Sigmoid colon (tissue), 7 donors: ENCODE data around the gene CPEB3. TPM values are rescaled to one million over a fixed set of nuclear protein-coding genes. Genes with fewer than 3 reads are reported as not detected.
A peak's percentile ranks its signal among the peaks of the same experiment; 100 is the strongest.

Source experiments
- DNase-seq: peaks from one replicate; pipeline ENCODE4 v3.0.0-alpha.2; 2019
- H3K27ac ChIP-seq, 4 donors: fragments of 200-600 bp; sonication (generic); one replicate each; pipeline ENCODE4 v1.5.1; 2016 to 2019; ENCODE audit warnings: mild to moderate bottlenecking in 1 of 4
- H3K27me3 ChIP-seq, 3 donors: fragments of 200-600 bp; sonication (generic); one replicate each; pipeline ENCODE4 v1.5.1; 2019; ENCODE audit warnings: mild to moderate bottlenecking in 1 of 3
- H3K36me3 ChIP-seq, 4 donors: fragments of 200-600 bp; sonication (generic); one replicate each; pipeline ENCODE4 v1.5.1; 2016 to 2019
- H3K4me1 ChIP-seq, 4 donors: fragments of 200-600 bp; sonication (generic); one replicate each; pipeline ENCODE4 v1.5.1; 2017 to 2019
- H3K4me3 ChIP-seq, 4 donors: fragments of 200-600 bp; sonication (generic); one replicate each; pipeline ENCODE4 v1.5.1; 2017 to 2019; ENCODE audit warnings: mild to moderate bottlenecking in 2 of 4, moderate library complexity in 1 of 4
- H3K9me3 ChIP-seq, 4 donors: fragments of 200-600 bp in 3 of 4; sonication (generic) in 3 of 4; one replicate each; pipeline versions ENCODE4 v1.5.1 to v1.6.1; 2013 to 2019
- EP300 ChIP-seq, 4 donors: sonication (generic); formaldehyde crosslinking; IDR thresholded peaks; one replicate each; pipeline ENCODE4 v1.6.1; 2017; ENCODE audit warnings: antibody characterized with exemption in 4 of 4
- POLR2A ChIP-seq, 2 donors: fragments of 450-650 bp; IDR thresholded peaks; one replicate each; pipeline ENCODE4 v1.6.1; 2016; ENCODE audit warnings: antibody characterized with exemption in 2 of 2, mild to moderate bottlenecking in 2 of 2, moderate library complexity in 2 of 2
- POLR2AphosphoS5 ChIP-seq, 4 donors: sonication (generic); formaldehyde crosslinking; IDR thresholded peaks; one replicate each; pipeline ENCODE4 v1.6.1; 2017; ENCODE audit warnings: antibody characterized with exemption in 4 of 4
- WGBS, 2 donors: extraction: QIAGEN DNeasy Blood & Tissue Kit; methylation state at CpG; one replicate each; pipeline ENCODE4 v1.1.7; 2013; 5-methylcytosine and 5-hydroxymethylcytosine counted together
- intact Hi-C: fragments of 100-400 bp; cut with DNase I; formaldehyde crosslinking; loops from one replicate; pipeline ENCODE4 v1.15.1; 2023
- polyA plus RNA-seq, 3 donors: library from polyadenylated mRNA; stranded (reverse); fragments of 200-250 nt; gene quantifications; one replicate each; pipeline ENCODE4 v1.2.3, GENCODE V29; 2013
- total RNA-seq, 4 donors: library from RNA; depleted of rRNA; stranded (reverse); fragments of >200 nt; gene quantifications; one replicate each; pipeline ENCODE4 v1.1.0, GENCODE V29; 2016
- TF ChIP-seq, protein P1 (sequence below), 4 experiments: fragments of 450-650 bp in 3 of 4; fragments of 200-600 bp in 1 of 4; IDR thresholded peaks; one replicate each; pipeline ENCODE4 v1.5.1; 2016 to 2019; ENCODE audit warnings: antibody characterized with exemption in 4 of 4, mild to moderate bottlenecking in 3 of 4, moderate library complexity in 2 of 4
- donor health status: healthy with polysubstance abuse.
- donor health status: Bipolar disorder and iron deficiency.
- donor health status: healthy.

Gene CPEB3
- total and polyA plus RNA-seq, 7 donors: 1.6 to 7.7 (median 6.6) TPM

DNA sequence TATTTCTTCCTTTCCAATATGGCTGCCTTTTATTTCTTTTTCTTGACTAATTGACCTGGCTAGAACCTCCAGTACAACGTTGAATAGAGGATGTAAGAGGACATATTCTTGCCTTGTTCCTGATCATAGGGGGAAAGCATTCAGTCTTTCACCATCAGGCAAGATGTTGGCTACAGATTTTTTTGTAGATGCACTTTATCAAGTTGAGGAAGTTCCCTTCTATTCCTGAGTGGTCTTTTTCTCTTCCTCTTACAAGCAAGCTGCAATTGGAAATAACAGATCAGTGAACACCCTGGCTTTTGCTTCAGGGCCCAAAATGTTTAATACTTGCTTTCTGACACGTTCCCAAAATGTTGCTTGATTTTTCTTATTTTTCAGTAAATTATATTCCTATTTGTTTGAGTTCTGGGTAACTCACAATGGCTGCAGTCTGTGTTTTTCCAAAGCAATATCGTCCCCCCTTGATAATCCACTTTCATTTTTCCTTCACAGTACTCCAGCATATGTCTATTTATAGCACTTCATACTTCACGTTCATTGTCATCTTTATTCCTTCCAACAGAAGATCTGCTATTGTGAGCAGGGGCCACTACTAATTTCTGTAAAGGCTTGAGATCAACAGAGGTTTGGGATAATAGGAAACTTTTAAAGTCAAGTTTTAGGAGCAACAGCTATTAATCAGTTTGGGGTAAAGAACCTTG lies 11.7 kb downstream of the CPEB3 start:
- H3K9me3 ChIP-seq: no peaks in the 10 kb centered on the region
- WGBS, 2 donors: 52 to 78% methylated on average over 4 of the region's 4 CpGs
- intact Hi-C loops: no loop called here
- DNase-seq: no peak
- peak overlapping the region; percentile 63 to 80 (median 76) for H3K27ac ChIP-seq
- H3K4me1 ChIP-seq: peaks cover 0 to 20% (median 16%) of the 10 kb centered on the region in 4 donors
- H3K27me3 ChIP-seq: no peaks in the 10 kb centered on the region
- H3K36me3 ChIP-seq: no peaks in the 10 kb centered on the region
- peak overlapping the region in 3 of 4 donors; percentile 16 to 42 (median 41) for H3K4me3 ChIP-seq
- TF ChIP-seq, protein P1, sequence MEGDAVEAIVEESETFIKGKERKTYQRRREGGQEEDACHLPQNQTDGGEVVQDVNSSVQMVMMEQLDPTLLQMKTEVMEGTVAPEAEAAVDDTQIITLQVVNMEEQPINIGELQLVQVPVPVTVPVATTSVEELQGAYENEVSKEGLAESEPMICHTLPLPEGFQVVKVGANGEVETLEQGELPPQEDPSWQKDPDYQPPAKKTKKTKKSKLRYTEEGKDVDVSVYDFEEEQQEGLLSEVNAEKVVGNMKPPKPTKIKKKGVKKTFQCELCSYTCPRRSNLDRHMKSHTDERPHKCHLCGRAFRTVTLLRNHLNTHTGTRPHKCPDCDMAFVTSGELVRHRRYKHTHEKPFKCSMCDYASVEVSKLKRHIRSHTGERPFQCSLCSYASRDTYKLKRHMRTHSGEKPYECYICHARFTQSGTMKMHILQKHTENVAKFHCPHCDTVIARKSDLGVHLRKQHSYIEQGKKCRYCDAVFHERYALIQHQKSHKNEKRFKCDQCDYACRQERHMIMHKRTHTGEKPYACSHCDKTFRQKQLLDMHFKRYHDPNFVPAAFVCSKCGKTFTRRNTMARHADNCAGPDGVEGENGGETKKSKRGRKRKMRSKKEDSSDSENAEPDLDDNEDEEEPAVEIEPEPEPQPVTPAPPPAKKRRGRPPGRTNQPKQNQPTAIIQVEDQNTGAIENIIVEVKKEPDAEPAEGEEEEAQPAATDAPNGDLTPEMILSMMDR (IDR thresholded peaks at IDR 0.05): no peak
- TF ChIP-seq POLR2AphosphoS5 (IDR thresholded peaks at IDR 0.05): peak in 2 of 4 donors; percentile 15 to 36

DNA sequence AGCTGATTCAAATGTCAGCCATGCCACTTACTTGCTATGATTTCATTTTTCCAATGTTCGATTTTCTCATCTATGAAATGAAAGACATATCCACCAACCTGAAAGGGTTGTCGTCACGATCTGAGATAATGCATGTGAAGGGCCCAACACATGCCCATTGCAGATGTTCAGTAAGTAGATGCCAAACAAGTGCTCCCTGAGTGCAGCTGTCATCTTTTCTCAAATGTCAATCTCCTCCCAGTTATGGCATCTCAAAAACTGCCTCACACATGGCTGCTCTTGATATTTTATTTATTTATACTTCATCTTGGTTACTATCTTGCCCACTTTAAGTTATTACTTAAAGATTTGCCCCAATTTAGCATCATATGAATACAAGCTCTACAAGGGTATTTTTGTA lies 16.8 kb downstream of the CPEB3 start:
- H3K9me3 ChIP-seq: no peaks in the 10 kb centered on the region
- H3K4me1 ChIP-seq: peaks cover 0 to 9% (median 3%) of the 10 kb centered on the region in 4 donors
- no peak overlapping the region for H3K27ac ChIP-seq
- intact Hi-C loops: no loop called here
- no peaks in the 10 kb centered on the region for H3K36me3 ChIP-seq
- no peak for TF ChIP-seq POLR2AphosphoS5 (IDR thresholded peaks at IDR 0.05)
- 96 to 97% methylated on average over 3 of the region's 3 CpGs for WGBS, 2 donors
- DNase-seq: no peak
- no peaks in the 10 kb centered on the region for H3K27me3 ChIP-seq
- H3K4me3 ChIP-seq: no peak overlapping the region

DNA sequence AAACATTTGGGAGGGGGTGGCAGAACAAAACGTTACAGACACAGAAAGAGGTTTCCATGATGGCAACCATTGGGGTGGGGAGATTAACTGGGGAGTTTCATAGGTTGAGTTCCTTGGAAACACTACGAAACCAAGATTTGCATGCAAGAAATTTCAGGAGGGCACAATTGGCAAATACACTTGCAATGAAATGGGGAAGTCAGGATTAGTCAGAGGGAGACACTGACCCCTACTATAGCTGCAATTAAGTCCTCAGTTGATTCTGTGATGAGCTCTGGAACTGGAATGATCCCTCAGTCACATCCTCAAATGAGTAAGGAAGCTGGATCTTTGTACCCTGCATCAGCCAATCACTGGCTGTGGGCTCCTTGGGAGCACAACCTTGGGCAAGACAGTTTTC lies 22.1 kb downstream of the CPEB3 start:
- TF ChIP-seq EP300 (IDR thresholded peaks at IDR 0.05) (no peak), POLR2A (IDR thresholded peaks at IDR 0.05) (no peak), POLR2AphosphoS5 (IDR thresholded peaks at IDR 0.05) (no peak)
- TF ChIP-seq, protein P1 (IDR thresholded peaks at IDR 0.05): no peak
- Histone ChIP-seq H3K4me1 (peaks cover 0 to 27% (median 23%) of the 10 kb centered on the region in 4 donors), H3K4me3 (no peak overlapping the region), H3K36me3 (no peaks in the 10 kb centered on the region), H3K27ac (no peak overlapping the region), H3K9me3 (no peaks in the 10 kb centered on the region), H3K27me3 (no peaks in the 10 kb centered on the region)
- intact Hi-C loops: no loop called here
- 80 to 89% methylated on average over 2 of the region's 2 CpGs for WGBS, 2 donors
- DNase-seq: no peak

DNA sequence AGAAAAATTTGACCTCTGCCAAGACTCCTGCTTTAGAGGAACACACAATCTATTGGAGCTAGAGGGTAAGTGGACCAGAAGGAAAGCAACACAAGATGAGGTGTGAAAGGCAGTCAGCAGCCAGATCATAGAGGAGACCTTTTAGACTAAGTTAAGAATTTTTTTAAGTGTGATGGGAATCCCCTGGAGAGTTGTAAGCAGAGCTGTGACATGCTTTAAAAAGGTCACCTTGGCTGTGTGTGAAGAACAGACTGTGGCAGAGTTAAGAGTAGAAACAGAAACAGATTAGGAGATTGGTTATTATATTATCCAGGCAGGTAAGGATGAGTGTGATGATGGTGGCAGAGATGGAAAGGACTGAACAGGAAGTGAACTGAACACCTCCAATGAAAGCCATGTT lies 23.5 kb downstream of the CPEB3 start:
- Histone ChIP-seq H3K9me3 (no peaks in the 10 kb centered on the region), H3K36me3 (no peaks in the 10 kb centered on the region), H3K4me3 (no peak overlapping the region), H3K27me3 (no peaks in the 10 kb centered on the region), H3K4me1 (peaks cover 0 to 27% (median 23%) of the 10 kb centered on the region in 4 donors), H3K27ac (peak overlapping the region; percentile 31 to 64 (median 62))
- TF ChIP-seq, protein P1 (IDR thresholded peaks at IDR 0.05): no peak
- TF ChIP-seq POLR2AphosphoS5 (IDR thresholded peaks at IDR 0.05): no peak
- no peak for TF ChIP-seq POLR2A (IDR thresholded peaks at IDR 0.05)
- TF ChIP-seq EP300 (IDR thresholded peaks at IDR 0.05): no peak
- DNase-seq: no peak
- intact Hi-C loops: no loop called here

DNA sequence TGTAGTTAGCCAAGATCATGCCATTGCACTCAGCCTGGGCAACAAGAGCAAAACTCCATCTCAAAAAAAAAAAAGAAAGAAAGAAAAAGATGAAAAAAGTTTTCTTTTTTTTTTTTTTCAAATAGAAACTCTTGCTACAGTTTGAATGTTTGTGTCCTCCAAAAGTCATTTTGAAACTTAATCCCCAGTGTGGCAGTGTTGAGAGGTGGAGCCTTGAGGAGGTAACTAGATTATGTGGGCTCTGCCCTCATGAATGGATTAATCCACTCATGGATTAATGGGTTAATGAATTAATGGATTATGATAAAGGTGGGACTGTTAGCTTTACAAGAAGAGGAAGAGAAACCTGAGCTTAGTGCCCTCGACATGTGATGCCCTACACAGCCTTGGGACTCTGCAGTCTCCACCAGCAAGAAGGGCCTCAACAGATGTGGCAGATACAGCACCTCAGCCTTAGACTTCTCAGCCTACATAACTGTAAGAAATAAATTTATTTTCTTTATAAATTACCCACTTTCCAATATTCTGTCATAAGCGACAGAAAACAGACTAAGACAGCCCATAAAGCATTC lies 25.1 kb downstream of the CPEB3 start:
- Histone ChIP-seq H3K4me3 (no peak overlapping the region), H3K27ac (peak overlapping the region in 3 of 4 donors; percentile 61 to 64 (median 64)), H3K4me1 (peaks cover 0 to 27% (median 23%) of the 10 kb centered on the region in 4 donors), H3K36me3 (no peaks in the 10 kb centered on the region), H3K9me3 (no peaks in the 10 kb centered on the region), H3K27me3 (no peaks in the 10 kb centered on the region)
- 74 to 88% methylated on average over 2 of the region's 2 CpGs for WGBS, 2 donors
- intact Hi-C loops: no loop called here
- TF ChIP-seq EP300 (IDR thresholded peaks at IDR 0.05): no peak
- TF ChIP-seq, protein P1 (IDR thresholded peaks at IDR 0.05): no peak
- no peak for DNase-seq
